Neural progenitor cell (in vitro differentiated cells): ENCODE measurements around the gene ZMIZ1. TPM values are rescaled to one million over a fixed set of nuclear protein-coding genes. Genes with fewer than 3 reads are reported as not detected.

Experiments used
- DNase-seq: peaks from one replicate; pipeline ENCODE4 v3.0.0-alpha.2; 2016; ENCODE audit warnings: low spot score
- H2AFZ ChIP-seq: fragments of 200-600 bp; sonication (generic); replicated peaks from 2 replicates; pipeline ENCODE4 v1.6.1; 2016; ENCODE audit warnings: antibody characterized with exemption
- H3F3A ChIP-seq: fragments of 200-600 bp; sonication (generic); 2 replicates; pipeline ENCODE4 v1.6.1; 2016; ENCODE audit warnings: antibody characterized with exemption, low read depth
- H3K27ac ChIP-seq: fragments of 200-600 bp; sonication (generic); 2 replicates; pipeline ENCODE4 v1.5.1; 2016; ENCODE audit warnings: mild to moderate bottlenecking
- H3K27me3 ChIP-seq: fragments of 200-600 bp; sonication (generic); 2 replicates; pipeline ENCODE4 v1.6.1; 2016; ENCODE audit warnings: mild to moderate bottlenecking, moderate library complexity
- H3K36me3 ChIP-seq: fragments of 200-600 bp; sonication (generic); 2 replicates; pipeline ENCODE4 v1.5.1; 2016
- H3K4me1 ChIP-seq: fragments of 200-600 bp; sonication (generic); 2 replicates; pipeline ENCODE4 v1.6.1; 2016; ENCODE audit warnings: mixed run types
- H3K4me2 ChIP-seq: fragments of 200-600 bp; sonication (generic); 2 replicates; pipeline ENCODE4 v1.6.1; 2016
- H3K4me3 ChIP-seq: fragments of 200-600 bp; sonication (generic); 2 replicates; pipeline ENCODE4 v1.5.1; 2016
- H3K79me2 ChIP-seq: fragments of 200-600 bp; sonication (generic); 2 replicates; pipeline ENCODE4 v1.6.1; 2016; ENCODE audit warnings: low read depth
- H3K9ac ChIP-seq: fragments of 200-600 bp; sonication (generic); 2 replicates; pipeline ENCODE4 v1.6.1; 2016
- H3K9me3 ChIP-seq: fragments of 200-600 bp; sonication (generic); 2 replicates; pipeline ENCODE4 v1.5.1; 2016; ENCODE audit warnings: low read depth
- H4K20me1 ChIP-seq: fragments of 200-600 bp; sonication (generic); 2 replicates; pipeline ENCODE4 v1.6.1; 2016; ENCODE audit warnings: low read depth
- H3K27ac Mint-ChIP-seq: 3 replicates; pipeline ENCODE4 v1.8.0; 2021; ENCODE audit warnings: mixed read lengths
- H3K27me3 Mint-ChIP-seq: 2 replicates; pipeline ENCODE4 v1.8.0; 2022; ENCODE audit warnings: low read depth, mild to moderate bottlenecking, inconsistent platforms, moderate library complexity, mixed read lengths; ENCODE audit not compliant: insufficient read depth
- H3K36me3 Mint-ChIP-seq: 3 replicates; pipeline ENCODE4 v1.8.0; 2021; ENCODE audit warnings: mixed read lengths
- H3K4me1 Mint-ChIP-seq: 3 replicates; pipeline ENCODE4 v1.8.0; 2021; ENCODE audit warnings: mixed read lengths
- H3K4me3 Mint-ChIP-seq: 3 replicates; pipeline ENCODE4 v1.8.0; 2021; ENCODE audit warnings: mild to moderate bottlenecking, moderate library complexity, mixed read lengths
- H3K9me3 Mint-ChIP-seq: 3 replicates; pipeline ENCODE4 v1.8.0; 2020; ENCODE audit warnings: mixed read lengths
- EZH2 ChIP-seq: fragments of 200-600 bp; sonication (generic); IDR thresholded peaks from 2 replicates; pipeline ENCODE4 v1.6.1; 2017; ENCODE audit warnings: antibody characterized with exemption, mild to moderate bottlenecking, moderate library complexity
- EZH2phosphoT487 ChIP-seq: fragments of 200-600 bp; sonication (generic); IDR thresholded peaks from 2 replicates; pipeline ENCODE4 v1.6.1; 2017; ENCODE audit warnings: antibody characterized with exemption
- total RNA-seq: library from RNA; depleted of rRNA; stranded (reverse); fragments of >200 nt; gene quantifications from 2 replicates; pipeline ENCODE4 v1.2.3, GENCODE V29; 2015; ENCODE audit warnings: low replicate concordance
- TF ChIP-seq, protein P1 (sequence below): fragments of 200-600 bp; sonication (generic); IDR thresholded peaks from 2 replicates; pipeline ENCODE4 v1.5.1; 2017; ENCODE audit warnings: antibody characterized with exemption, mild to moderate bottlenecking

The ZMIZ1 gene
- total RNA-seq, 1 donor from 2014 or later: 5.8 TPM

DNA sequence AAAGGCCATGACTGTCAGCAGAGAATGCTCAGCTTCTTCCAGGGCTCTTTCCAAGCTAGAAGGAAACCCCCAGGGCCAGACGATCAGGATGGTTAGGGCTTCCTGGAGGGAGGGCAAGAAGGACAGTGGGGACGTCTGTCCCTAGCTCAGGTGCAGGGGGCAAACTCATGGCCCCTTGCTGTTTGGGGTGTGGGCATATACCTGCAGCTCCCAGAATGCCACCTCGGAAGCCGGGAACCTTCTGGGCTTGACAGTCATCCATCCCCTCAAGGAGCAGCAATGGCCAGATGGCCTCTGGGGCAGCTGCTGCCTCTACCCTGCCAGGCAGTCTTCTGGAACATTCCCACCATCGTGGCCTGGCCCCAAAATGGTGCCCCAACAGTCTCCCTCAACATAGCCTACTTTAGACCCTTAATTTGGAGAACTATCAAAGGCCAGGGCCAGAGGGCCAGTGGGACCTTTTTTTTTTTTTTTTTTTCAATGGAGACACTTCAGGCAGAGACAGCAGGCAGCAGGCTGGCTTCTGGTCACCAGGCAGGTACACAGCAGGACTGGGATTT lies 40.2 kb upstream of the ZMIZ1 start:
- no peak overlapping the region for H2AFZ ChIP-seq
- H3K9me3 Mint-ChIP-seq: no peaks in the 10 kb centered on the region
- H3F3A ChIP-seq: no peaks in the 10 kb centered on the region
- no peaks in the 10 kb centered on the region for H3K79me2 ChIP-seq
- H3K4me1 Mint-ChIP-seq: peaks cover 35% of the 10 kb centered on the region
- H3K36me3 ChIP-seq: no peaks in the 10 kb centered on the region
- H3K4me3 Mint-ChIP-seq: no peak overlapping the region
- no peaks in the 10 kb centered on the region for H3K9me3 ChIP-seq
- H3K27ac ChIP-seq: no peak overlapping the region
- H3K27me3 ChIP-seq: no peaks in the 10 kb centered on the region
- no peaks in the 10 kb centered on the region for H4K20me1 ChIP-seq
- H3K4me3 ChIP-seq: no peak overlapping the region
- H3K4me2 ChIP-seq: no peak overlapping the region
- TF ChIP-seq, protein P1, sequence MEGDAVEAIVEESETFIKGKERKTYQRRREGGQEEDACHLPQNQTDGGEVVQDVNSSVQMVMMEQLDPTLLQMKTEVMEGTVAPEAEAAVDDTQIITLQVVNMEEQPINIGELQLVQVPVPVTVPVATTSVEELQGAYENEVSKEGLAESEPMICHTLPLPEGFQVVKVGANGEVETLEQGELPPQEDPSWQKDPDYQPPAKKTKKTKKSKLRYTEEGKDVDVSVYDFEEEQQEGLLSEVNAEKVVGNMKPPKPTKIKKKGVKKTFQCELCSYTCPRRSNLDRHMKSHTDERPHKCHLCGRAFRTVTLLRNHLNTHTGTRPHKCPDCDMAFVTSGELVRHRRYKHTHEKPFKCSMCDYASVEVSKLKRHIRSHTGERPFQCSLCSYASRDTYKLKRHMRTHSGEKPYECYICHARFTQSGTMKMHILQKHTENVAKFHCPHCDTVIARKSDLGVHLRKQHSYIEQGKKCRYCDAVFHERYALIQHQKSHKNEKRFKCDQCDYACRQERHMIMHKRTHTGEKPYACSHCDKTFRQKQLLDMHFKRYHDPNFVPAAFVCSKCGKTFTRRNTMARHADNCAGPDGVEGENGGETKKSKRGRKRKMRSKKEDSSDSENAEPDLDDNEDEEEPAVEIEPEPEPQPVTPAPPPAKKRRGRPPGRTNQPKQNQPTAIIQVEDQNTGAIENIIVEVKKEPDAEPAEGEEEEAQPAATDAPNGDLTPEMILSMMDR: no peak
- TF ChIP-seq EZH2 (no peak), EZH2phosphoT487 (no peak)
- no peak for DNase-seq
- H3K27ac Mint-ChIP-seq: no peak overlapping the region
- H3K27me3 Mint-ChIP-seq: no peaks in the 10 kb centered on the region
- H3K36me3 Mint-ChIP-seq: no peaks in the 10 kb centered on the region
- peaks cover 10% of the 10 kb centered on the region for H3K4me1 ChIP-seq
- H3K9ac ChIP-seq: no peak overlapping the region

GRCh38 chr10:79029478-79030390 lies 39.0 kb upstream of the ZMIZ1 start:
- peaks cover 2% of the 10 kb centered on the region for H3K27me3 Mint-ChIP-seq

DNA sequence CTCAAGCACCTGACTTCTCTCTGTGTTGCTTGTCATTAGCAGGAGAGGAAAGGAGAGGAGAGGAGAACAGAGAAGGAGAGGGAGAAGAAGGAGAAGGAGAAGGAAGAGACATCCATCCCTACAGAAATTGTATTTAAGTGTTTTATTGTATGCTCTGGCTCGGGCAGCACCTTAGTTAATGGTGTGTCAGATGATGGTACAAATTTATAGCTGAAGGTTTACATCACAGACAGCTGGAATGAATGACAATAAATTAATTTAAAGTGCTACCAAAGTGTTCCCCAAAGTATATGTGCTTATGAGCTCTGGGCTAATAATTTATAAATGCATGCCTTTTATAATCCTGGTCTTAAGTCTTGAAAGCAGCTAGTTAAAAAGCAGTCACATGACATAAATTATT lies 38.1 kb upstream of the ZMIZ1 start:
- no peaks in the 10 kb centered on the region for H3K36me3 ChIP-seq
- DNase-seq: no peak
- H4K20me1 ChIP-seq: no peaks in the 10 kb centered on the region
- no peak overlapping the region for H3K4me3 ChIP-seq
- H3K9ac ChIP-seq: no peak overlapping the region
- Mint-ChIP-seq H3K27me3 (peaks cover 6% of the 10 kb centered on the region), H3K27ac (no peak overlapping the region), H3K9me3 (no peaks in the 10 kb centered on the region), H3K4me3 (no peak overlapping the region), H3K4me1 (peaks cover 17% of the 10 kb centered on the region), H3K36me3 (no peaks in the 10 kb centered on the region)
- no peak overlapping the region for H3K27ac ChIP-seq
- H3K4me2 ChIP-seq: no peak overlapping the region
- no peaks in the 10 kb centered on the region for H3K79me2 ChIP-seq
- H2AFZ ChIP-seq: no peak overlapping the region
- TF ChIP-seq EZH2 (no peak), EZH2phosphoT487 (no peak)
- no peaks in the 10 kb centered on the region for H3K9me3 ChIP-seq
- no peaks in the 10 kb centered on the region for H3F3A ChIP-seq
- no peaks in the 10 kb centered on the region for H3K27me3 ChIP-seq
- peaks cover 5% of the 10 kb centered on the region for H3K4me1 ChIP-seq

More at GRCh38 chr10:79029478-79030390, 39.0 kb upstream of the ZMIZ1 start:
- H3K4me2 ChIP-seq: no peak overlapping the region
- H3K9me3 Mint-ChIP-seq: no peaks in the 10 kb centered on the region
- peaks cover 25% of the 10 kb centered on the region for H3K4me1 Mint-ChIP-seq
- no peak overlapping the region for H3K4me3 ChIP-seq
- H3F3A ChIP-seq: no peaks in the 10 kb centered on the region
- no peak overlapping the region for H3K9ac ChIP-seq
- H3K4me1 ChIP-seq: peaks cover 10% of the 10 kb centered on the region
- H3K27ac Mint-ChIP-seq: no peak overlapping the region
- no peaks in the 10 kb centered on the region for H4K20me1 ChIP-seq
- H3K27ac ChIP-seq: no peak overlapping the region
- no peaks in the 10 kb centered on the region for H3K36me3 ChIP-seq
- no peaks in the 10 kb centered on the region for H3K27me3 ChIP-seq
- DNase-seq: no peak
- no peaks in the 10 kb centered on the region for H3K79me2 ChIP-seq
- no peak overlapping the region for H2AFZ ChIP-seq
- H3K36me3 Mint-ChIP-seq: no peaks in the 10 kb centered on the region
- H3K9me3 ChIP-seq: no peaks in the 10 kb centered on the region
- H3K4me3 Mint-ChIP-seq: no peak overlapping the region
- TF ChIP-seq, protein P1: no peak
- TF ChIP-seq EZH2 (no peak), EZH2phosphoT487 (no peak)

DNA sequence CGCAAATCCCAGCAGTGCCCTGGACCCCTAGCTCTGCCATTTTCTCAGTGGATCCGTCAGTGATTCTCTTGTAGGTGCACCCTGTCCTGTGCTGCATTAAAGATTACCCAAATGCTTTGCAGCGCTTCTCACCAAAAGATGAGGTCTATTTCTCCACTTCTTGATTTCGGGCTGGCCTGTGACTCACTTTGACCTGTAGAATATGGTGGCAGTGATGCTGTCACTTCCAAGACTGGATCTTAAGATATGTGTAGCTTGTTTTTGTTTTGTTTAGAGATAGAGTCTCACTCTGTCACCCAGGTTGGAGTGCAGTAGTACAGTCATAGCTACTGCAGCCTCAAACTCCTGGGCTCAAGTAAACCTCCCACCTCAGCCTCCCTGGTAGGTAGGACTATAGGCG lies 37.0 kb upstream of the ZMIZ1 start:
- Mint-ChIP-seq H3K36me3 (no peaks in the 10 kb centered on the region), H3K27ac (no peak overlapping the region), H3K9me3 (no peaks in the 10 kb centered on the region), H3K4me3 (no peak overlapping the region), H3K4me1 (peaks cover 11% of the 10 kb centered on the region), H3K27me3 (peaks cover 6% of the 10 kb centered on the region)
- H3K4me3 ChIP-seq: no peak overlapping the region
- no peak for TF ChIP-seq EZH2
- TF ChIP-seq, protein P1: no peak
- TF ChIP-seq EZH2phosphoT487: no peak
- H3K9me3 ChIP-seq: no peaks in the 10 kb centered on the region
- no peak for DNase-seq
- H3K27ac ChIP-seq: no peak overlapping the region
- H3K9ac ChIP-seq: no peak overlapping the region
- no peaks in the 10 kb centered on the region for H4K20me1 ChIP-seq
- H3K4me2 ChIP-seq: no peak overlapping the region
- no peaks in the 10 kb centered on the region for H3K27me3 ChIP-seq
- H3F3A ChIP-seq: no peaks in the 10 kb centered on the region
- peaks cover 5% of the 10 kb centered on the region for H3K4me1 ChIP-seq
- no peaks in the 10 kb centered on the region for H3K79me2 ChIP-seq
- no peak overlapping the region for H2AFZ ChIP-seq
- no peaks in the 10 kb centered on the region for H3K36me3 ChIP-seq
